Measurements from ENCODE around the gene CCDC110.

DNA sequence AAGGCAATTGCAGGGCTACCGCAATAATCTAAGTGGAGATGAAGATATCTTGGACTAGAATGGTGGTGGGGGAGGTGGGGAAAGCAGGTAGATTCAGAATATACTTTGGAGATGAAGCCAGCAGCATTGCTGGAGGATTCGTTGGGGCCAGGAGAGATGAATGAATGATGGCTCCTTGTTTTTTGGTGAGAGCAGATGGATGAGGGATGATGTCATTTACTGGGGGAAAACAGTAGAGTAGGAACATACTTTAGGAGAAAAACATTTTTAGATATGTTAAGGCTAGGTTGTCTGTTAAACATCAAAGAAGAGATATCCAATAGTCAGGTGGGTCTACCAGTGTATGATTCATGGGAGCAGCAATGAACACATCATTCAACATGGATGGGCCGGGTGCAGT is 5.8 kb downstream of the CCDC110 start:
- TF ChIP-seq CTCF (conservative IDR thresholded peaks at IDR 0.05; ENCODE audit: low read depth, low read length) (no peak), POLR2A (IDR thresholded peaks at IDR 0.05; ENCODE audit: low read depth, low read length) (no peak), FOS (IDR thresholded peaks at IDR 0.05; ENCODE audit: low read depth, low read length) (no peak), RAD21 (IDR thresholded peaks at IDR 0.05; ENCODE audit: low read length) (no peak), CHD1 (IDR thresholded peaks at IDR 0.05; ENCODE audit: low read depth, low read length) (no peak), MAFK (IDR thresholded peaks at IDR 0.05; ENCODE audit: low read depth, low read length) (no peak), MAZ (IDR thresholded peaks at IDR 0.05; ENCODE audit: borderline replicate concordance, low read depth, low read length) (no peak), MXI1 (IDR thresholded peaks at IDR 0.05; ENCODE audit: borderline replicate concordance, low read depth, low read length) (no peak), BHLHE40 (IDR thresholded peaks at IDR 0.05; ENCODE audit: low read depth, low read length) (no peak), RCOR1 (IDR thresholded peaks at IDR 0.05; ENCODE audit: insufficient replicate concordance, low read length) (no peak), SMC3 (IDR thresholded peaks at IDR 0.05; ENCODE audit: low read depth, low read length) (no peak), RFX5 (IDR thresholded peaks at IDR 0.05; ENCODE audit: low read depth, low read length) (no peak), ELK1 (IDR thresholded peaks at IDR 0.05; ENCODE audit: borderline replicate concordance, low read depth, low read length) (no peak)
- TF ChIP-seq, protein P1, sequence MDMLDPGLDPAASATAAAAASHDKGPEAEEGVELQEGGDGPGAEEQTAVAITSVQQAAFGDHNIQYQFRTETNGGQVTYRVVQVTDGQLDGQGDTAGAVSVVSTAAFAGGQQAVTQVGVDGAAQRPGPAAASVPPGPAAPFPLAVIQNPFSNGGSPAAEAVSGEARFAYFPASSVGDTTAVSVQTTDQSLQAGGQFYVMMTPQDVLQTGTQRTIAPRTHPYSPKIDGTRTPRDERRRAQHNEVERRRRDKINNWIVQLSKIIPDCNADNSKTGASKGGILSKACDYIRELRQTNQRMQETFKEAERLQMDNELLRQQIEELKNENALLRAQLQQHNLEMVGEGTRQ (IDR thresholded peaks at IDR 0.05; ENCODE audit: low read depth, low read length): no peak
